H9 (cell line): Measurements from ENCODE around the gene NAMPT. TPM values are rescaled to one million over a fixed set of nuclear protein-coding genes. Genes with fewer than 3 reads are reported as not detected.

ENCODE experiments used
- DNase-seq: peaks from one replicate; pipeline ENCODE4 v3.0.0-alpha.2; 2017
- H2AFZ ChIP-seq: one replicate; pipeline ENCODE4 v1.6.1; 2013; ENCODE audit warnings: mild to moderate bottlenecking, low read length, control low read depth, moderate library complexity
- H2AK5ac ChIP-seq: 2 replicates; pipeline ENCODE4 v1.6.1; 2013; ENCODE audit warnings: low read length, control low read depth, mixed read lengths; ENCODE audit not compliant: insufficient read length
- H2BK120ac ChIP-seq: one replicate; pipeline ENCODE4 v1.6.1; 2013; ENCODE audit warnings: low read depth, mild to moderate bottlenecking, low read length, control low read depth, inconsistent platforms; ENCODE audit not compliant: poor library complexity, severe bottlenecking
- H2BK12ac ChIP-seq: 2 replicates; pipeline ENCODE4 v1.6.1; 2013; ENCODE audit warnings: low read length, control low read depth, mixed read lengths, low read depth; ENCODE audit not compliant: insufficient read length
- H2BK15ac ChIP-seq: 2 replicates; pipeline ENCODE4 v1.6.1; 2013; ENCODE audit warnings: low read depth, low read length, control low read depth
- H2BK20ac ChIP-seq: one replicate; pipeline ENCODE4 v1.6.1; 2013; ENCODE audit warnings: low read depth, mild to moderate bottlenecking, low read length, control low read depth, inconsistent platforms; ENCODE audit not compliant: poor library complexity, severe bottlenecking
- H2BK5ac ChIP-seq: 2 replicates; pipeline ENCODE4 v1.6.1; 2013; ENCODE audit warnings: low read length, control low read depth, mixed read lengths; ENCODE audit not compliant: insufficient read length
- H3K14ac ChIP-seq: 2 replicates; pipeline ENCODE4 v1.6.1; 2013; ENCODE audit warnings: low read length, control low read depth; ENCODE audit not compliant: insufficient read depth
- H3K18ac ChIP-seq: 2 replicates; pipeline ENCODE4 v1.6.1; 2013; ENCODE audit warnings: low read depth, mild to moderate bottlenecking, mixed read lengths, low read length, control low read depth; ENCODE audit not compliant: insufficient read length
- H3K23ac ChIP-seq: 2 replicates; pipeline ENCODE4 v1.6.1; 2013; ENCODE audit warnings: low read length, control low read depth, mixed read lengths, low read depth; ENCODE audit not compliant: insufficient read length
- H3K23me2 ChIP-seq: 2 replicates; pipeline ENCODE4 v1.6.1; 2013; ENCODE audit warnings: low read depth, mild to moderate bottlenecking, mixed read lengths, low read length, control low read depth; ENCODE audit not compliant: insufficient read length, poor library complexity, severe bottlenecking
- H3K27ac ChIP-seq: 2 replicates; pipeline ENCODE4 v1.5.1; 2013; ENCODE audit warnings: low read length, control low read depth, mixed read lengths, low read depth; ENCODE audit not compliant: insufficient read length
- H3K27me3 ChIP-seq: 2 replicates; pipeline ENCODE4 v1.6.1; 2013; ENCODE audit warnings: low read length, control low read depth, inconsistent platforms; ENCODE audit not compliant: insufficient read depth
- H3K4ac ChIP-seq: 2 replicates; pipeline ENCODE4 v1.6.1; 2013; ENCODE audit warnings: low read depth, mild to moderate bottlenecking, control low read depth, inconsistent platforms, low read length, moderate library complexity
- H3K4me1 ChIP-seq: 2 replicates; pipeline ENCODE4 v1.6.1; 2013; ENCODE audit warnings: low read length, control low read depth, inconsistent platforms; ENCODE audit not compliant: insufficient read depth
- H3K4me2 ChIP-seq: 2 replicates; pipeline ENCODE4 v1.6.1; 2013; ENCODE audit warnings: low read length, control low read depth, mixed read lengths; ENCODE audit not compliant: insufficient read length, insufficient read depth
- H3K56ac ChIP-seq: 2 replicates; pipeline ENCODE4 v1.6.1; 2013; ENCODE audit warnings: low read depth, mild to moderate bottlenecking, mixed read lengths, low read length, control low read depth; ENCODE audit not compliant: insufficient read length
- H3K79me1 ChIP-seq: 2 replicates; pipeline ENCODE4 v1.6.1; 2013; ENCODE audit warnings: low read depth, mild to moderate bottlenecking, moderate library complexity, low read length, control low read depth, inconsistent platforms; ENCODE audit not compliant: insufficient read depth, poor library complexity, severe bottlenecking
- H3K79me2 ChIP-seq: 2 replicates; pipeline ENCODE4 v1.6.1; 2013; ENCODE audit warnings: low read length, control low read depth, inconsistent platforms; ENCODE audit not compliant: insufficient read depth
- H3K9ac ChIP-seq: 2 replicates; pipeline ENCODE4 v1.6.1; 2013; ENCODE audit warnings: low read length, control low read depth, mixed read lengths; ENCODE audit not compliant: insufficient read length; ENCODE audit errors: extremely low read depth
- H3K9me3 ChIP-seq: one replicate; pipeline ENCODE4 v1.6.1; 2013; ENCODE audit warnings: low read depth, low read length, inconsistent platforms; ENCODE audit not compliant: control insufficient read depth
- H3T11ph ChIP-seq: one replicate; pipeline ENCODE4 v1.6.1; 2013; ENCODE audit warnings: mild to moderate bottlenecking, low read length, control low read depth, inconsistent platforms
- H4K20me1 ChIP-seq: one replicate; pipeline ENCODE4 v1.6.1; 2013; ENCODE audit not compliant: control insufficient read depth, insufficient read length, insufficient read depth
- H4K5ac ChIP-seq: 2 replicates; pipeline ENCODE4 v1.6.1; 2013; ENCODE audit warnings: low read depth, mild to moderate bottlenecking, mixed read lengths, low read length, control low read depth; ENCODE audit not compliant: insufficient read length
- H4K8ac ChIP-seq: replicated peaks from 2 replicates; pipeline ENCODE4 v1.6.1; 2013; ENCODE audit warnings: low read length, control low read depth, mixed read lengths, low read depth; ENCODE audit not compliant: insufficient read length
- H4K91ac ChIP-seq: 2 replicates; pipeline ENCODE4 v1.6.1; 2013; ENCODE audit warnings: low read depth, mild to moderate bottlenecking, moderate library complexity, mixed read lengths, low read length, control low read depth; ENCODE audit not compliant: insufficient read length
- H3K27ac Mint-ChIP-seq, 3 experiments: 2 replicates in 2 of 3; 3 replicates in 1 of 3; pipeline ENCODE4 v1.8.0; 2020 to 2021; ENCODE audit warnings: mixed read lengths in 3 of 3, mild to moderate bottlenecking in 1 of 3, moderate library complexity in 1 of 3
- H3K27me3 Mint-ChIP-seq: 2 replicates; pipeline ENCODE4 v1.8.0; 2021; ENCODE audit warnings: low read depth, mild to moderate bottlenecking, moderate library complexity, mixed read lengths
- H3K36me3 Mint-ChIP-seq, 3 experiments: 2 replicates in 2 of 3; 3 replicates in 1 of 3; pipeline ENCODE4 v1.8.0; 2020 to 2021; ENCODE audit warnings: low read depth in 3 of 3, mixed read lengths in 3 of 3; ENCODE audit not compliant: insufficient read depth in 1 of 3
- H3K4me1 Mint-ChIP-seq, 2 experiments: 2 replicates each; pipeline ENCODE4 v1.8.0; 2020; ENCODE audit warnings: mixed read lengths in 2 of 2
- H3K4me3 Mint-ChIP-seq, 2 experiments: 2 replicates in 1 of 2; 3 replicates in 1 of 2; pipeline ENCODE4 v1.8.0; 2020 to 2021; ENCODE audit warnings: mild to moderate bottlenecking in 2 of 2, mixed read lengths in 2 of 2, moderate library complexity in 1 of 2
- H3K9me3 Mint-ChIP-seq, 2 experiments: 2 replicates in 1 of 2; 3 replicates in 1 of 2; pipeline ENCODE4 v1.8.0; 2020; ENCODE audit warnings: mild to moderate bottlenecking in 2 of 2, mixed read lengths in 2 of 2, moderate library complexity in 1 of 2
- CTCF ChIP-seq: fragments of 200-600 bp; sonication (generic); conservative IDR thresholded peaks from 3 replicates; pipeline ENCODE4 v1.8.0; 2021; ENCODE audit warnings: antibody characterized with exemption, mild to moderate bottlenecking
- WGBS: extraction: QIAGEN DNeasy Blood & Tissue Kit; methylation state at CpG from one replicate; pipeline ENCODE4 v1.1.7; 2013; ENCODE audit warnings: missing lambda C conversion rate, low lambda C conversion rate, mixed read lengths; ENCODE audit not compliant: insufficient read length; ENCODE audit errors: extremely low coverage; 5-methylcytosine and 5-hydroxymethylcytosine counted together
- total RNA-seq: library from RNA; stranded (reverse); gene quantifications from 2 replicates; pipeline ENCODE4 v1.2.1, GENCODE V29; 2021

Gene NAMPT
- total RNA-seq, 1 experiment from 2014 or later, result 83.5 TPM

- H3K27me3 Mint-ChIP-seq, result no peaks in the 10 kb centered on the region; the same call in 1 of the 2 replicates
- TF ChIP-seq CTCF, result no peak
- H3K9me3 Mint-ChIP-seq, result peaks cover 5 to 6% of the 10 kb centered on the region in 2 experiments; a peak in 3 of 5 replicates
- Histone ChIP-seq H3K14ac (no peak overlapping the region), H3K23me2 (no peaks in the 10 kb centered on the region), H3K4me1 (no peaks in the 10 kb centered on the region), H3K18ac (no peak overlapping the region), H3T11ph (no peak overlapping the region), H2AK5ac (no peak overlapping the region), H3K79me1 (no peaks in the 10 kb centered on the region), H3K56ac (no peak overlapping the region), H4K8ac (no peak overlapping the region), H2AFZ (no peak overlapping the region), H4K91ac (no peak overlapping the region), H3K4me2 (no peak overlapping the region), H3K9ac (no peak overlapping the region), H4K20me1 (no peaks in the 10 kb centered on the region), H2BK20ac (no peak overlapping the region), H3K9me3 (no peaks in the 10 kb centered on the region), H2BK5ac (no peak overlapping the region), H3K27me3 (no peaks in the 10 kb centered on the region), H2BK12ac (no peak overlapping the region), H3K23ac (no peak overlapping the region), H3K4ac (no peak overlapping the region), H3K27ac (no peak overlapping the region), H2BK15ac (no peak overlapping the region), H3K79me2 (no peaks in the 10 kb centered on the region), H4K5ac (no peak overlapping the region), H2BK120ac (no peak overlapping the region)
- H3K4me1 Mint-ChIP-seq, result no peaks in the 10 kb centered on the region
- H3K4me3 Mint-ChIP-seq, result no peak overlapping the region
- peaks cover 0 to 6% (median 0%) of the 10 kb centered on the region in 3 experiments; a peak in 1 of 7 replicates for H3K36me3 Mint-ChIP-seq
- DNase-seq, result no peak
- no CpG with 5 or more reads among the region's 3 CpGs for WGBS
- H3K27ac Mint-ChIP-seq, result no peak overlapping the region
These were observed 45.4 kb downstream of the NAMPT start for GRCh38 chr7:106239406-106239805.
